ENCODE results near the gene PAQR3.

DNA sequence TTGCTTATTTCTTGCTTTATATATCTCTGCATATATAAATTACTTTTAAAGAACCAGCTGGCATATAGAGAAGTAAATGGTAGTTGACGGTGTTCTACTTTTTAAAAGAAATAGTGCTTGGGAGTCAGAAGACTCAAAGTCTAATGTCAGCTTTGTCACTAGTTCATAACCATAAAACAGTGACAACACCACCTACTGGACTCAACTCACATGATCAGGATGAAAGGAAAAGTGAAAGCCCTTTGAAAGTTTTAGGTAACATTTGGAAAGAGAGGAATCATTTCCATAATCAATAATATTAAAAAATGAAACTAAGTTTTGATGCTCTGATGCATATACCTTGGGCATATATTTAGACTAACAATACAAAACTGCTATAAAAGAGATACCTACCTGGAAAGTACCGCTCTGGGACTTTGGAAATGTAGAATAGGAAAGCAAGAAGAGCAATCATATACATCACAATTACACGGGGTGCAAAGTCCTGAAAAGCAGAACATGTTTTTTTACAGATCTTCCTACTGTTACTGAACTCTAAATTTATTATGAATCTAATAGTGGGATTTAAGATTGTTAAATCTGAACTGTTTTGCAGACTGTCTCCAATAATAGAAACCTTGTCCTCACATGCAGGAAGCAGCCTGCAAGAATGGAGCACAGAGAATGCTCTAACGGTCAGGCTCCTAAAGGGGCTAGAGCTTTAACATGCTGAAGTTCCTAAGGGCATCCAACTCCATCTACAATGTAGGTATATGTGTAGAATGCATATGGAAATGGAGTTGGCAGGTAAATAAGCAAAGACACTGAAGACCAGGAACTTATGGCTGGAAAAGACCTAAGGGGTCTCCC, 15.6 kb downstream of the PAQR3 start:
- TF ChIP-seq POLR2AphosphoS5 (IDR thresholded peaks at IDR 0.05; ENCODE audit: borderline replicate concordance, low read depth, low read length) (no peak), EZH2 (IDR thresholded peaks at IDR 0.05) (no peak)

Measured in SK-N-MC (cell line).